ENCODE data around the gene STX2.
A peak's percentile ranks its signal among the peaks of the same experiment; 100 is the strongest.
"Not testable (repeated sequence)": the region's sequence is repeated elsewhere in the genome, so short reads cannot be mapped to it uniquely, and the experiment has no call there.

STX2 gene

GRCh38 chr12:130799051-130799450, 40.0 kb downstream of the STX2 start:
- peak; percentile 67 for DNase-seq (ENCODE audit: low read depth)

- DNase-seq (ENCODE audit: low read depth): no peak
These were observed 41.9 kb downstream of the STX2 start for GRCh38 chr12:130796985-130797686.

- no peak for DNase-seq (ENCODE audit: low read depth)
These were observed 43.1 kb downstream of the STX2 start for GRCh38 chr12:130795906-130796305.

GRCh38 chr12:130793554-130793849, 45.5 kb downstream of the STX2 start:
- DNase-seq (ENCODE audit: low read depth): no peak

- DNase-seq (ENCODE audit: low read depth): no peak
These were observed 46.1 kb downstream of the STX2 start for GRCh38 chr12:130792821-130793553.

GRCh38 chr12:130791629-130792028, 47.4 kb downstream of the STX2 start:
- DNase-seq (ENCODE audit: low read depth): no peak

- no peak for DNase-seq (ENCODE audit: low read depth)
These were observed 50.5 kb downstream of the STX2 start for GRCh38 chr12:130788515-130788914.

- DNase-seq (ENCODE audit: low read depth): no peak
These were observed 51.3 kb downstream of the STX2 start for GRCh38 chr12:130787445-130788410.

- no peak for DNase-seq (ENCODE audit: low read depth)
These were observed 52.0 kb downstream of the STX2 start for GRCh38 chr12:130787041-130787440.

- no peak for DNase-seq (ENCODE audit: low read depth)
These were observed 55.8 kb downstream of the STX2 start for GRCh38 chr12:130783110-130783715.

GRCh38 chr12:130782245-130782644, 56.8 kb downstream of the STX2 start:
- not testable (repeated sequence) for DNase-seq (ENCODE audit: low read depth)

- DNase-seq (ENCODE audit: low read depth): no peak
These were observed 58.0 kb downstream of the STX2 start for GRCh38 chr12:130780880-130781575.

GRCh38 chr12:130780325-130780724, 58.7 kb downstream of the STX2 start:
- no peak for DNase-seq (ENCODE audit: low read depth)

- no peak for DNase-seq (ENCODE audit: low read depth)
These were observed 60.3 kb downstream of the STX2 start for GRCh38 chr12:130778776-130779175.

- no peak for DNase-seq (ENCODE audit: low read depth)
These were observed 62.2 kb downstream of the STX2 start for GRCh38 chr12:130776857-130777339.

GRCh38 chr12:130775953-130776856, 62.8 kb downstream of the STX2 start:
- DNase-seq (ENCODE audit: low read depth): peak; percentile 84

GRCh38 chr12:130770413-130771028, 68.5 kb downstream of the STX2 start:
- no peak for DNase-seq (ENCODE audit: low read depth)

- no peak for DNase-seq (ENCODE audit: low read depth)
These were observed 70.9 kb downstream of the STX2 start for GRCh38 chr12:130768120-130768519.

GRCh38 chr12:130766470-130766869, 72.6 kb downstream of the STX2 start:
- DNase-seq (ENCODE audit: low read depth): no peak

GRCh38 chr12:130765186-130765659, 73.8 kb downstream of the STX2 start:
- peak; percentile 28 for DNase-seq (ENCODE audit: low read depth)
